ENCODE results near the gene PPP1R1C.
A peak's percentile ranks its signal among the peaks of the same experiment; 100 is the strongest.

PPP1R1C gene, protein sequence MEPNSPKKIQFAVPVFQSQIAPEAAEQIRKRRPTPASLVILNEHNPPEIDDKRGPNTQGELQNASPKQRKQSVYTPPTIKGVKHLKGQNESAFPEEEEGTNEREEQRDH

DNA sequence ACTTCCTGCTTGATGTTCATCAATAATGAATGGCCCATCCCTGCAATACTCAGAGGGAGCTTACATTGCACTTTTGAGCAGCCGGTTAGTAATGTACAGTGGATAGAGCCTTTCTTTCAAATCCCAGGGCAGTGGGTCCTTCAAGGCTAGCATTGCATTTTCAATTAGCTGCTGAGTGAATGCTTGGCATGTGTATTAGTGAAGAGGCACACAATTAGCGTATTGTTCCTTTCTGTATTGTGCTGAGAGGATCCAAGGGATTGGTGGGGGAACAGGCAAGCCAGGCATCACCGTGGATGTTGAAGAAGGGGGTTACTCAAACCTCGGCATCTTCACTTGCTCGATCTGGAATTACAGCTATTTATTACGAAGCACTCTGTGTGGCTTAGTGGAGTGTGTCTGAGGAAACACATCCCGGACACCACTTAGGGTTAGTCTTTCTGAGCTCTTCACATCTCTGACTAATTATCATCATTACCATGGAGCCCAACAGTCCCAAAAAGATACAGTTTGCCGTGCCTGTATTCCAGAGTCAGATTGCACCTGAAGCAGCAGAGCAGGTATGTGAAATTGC is at the start of gene PPP1R1C:
PPP1R1C (plus strand) TSS at position 222 of the 574 bp plus-strand sequence; CDS start at position 480, 258 bp downstream.
- intact Hi-C loops (cut with DNase I; ENCODE audit: low total_unique reads) = no loop called here
- peak within 1 kb of the TSS; percentile 33 to 44 for H3K27ac ChIP-seq
- no peaks in the 10 kb centered on the region for H3K9me3 ChIP-seq
- TF ChIP-seq, protein P1, sequence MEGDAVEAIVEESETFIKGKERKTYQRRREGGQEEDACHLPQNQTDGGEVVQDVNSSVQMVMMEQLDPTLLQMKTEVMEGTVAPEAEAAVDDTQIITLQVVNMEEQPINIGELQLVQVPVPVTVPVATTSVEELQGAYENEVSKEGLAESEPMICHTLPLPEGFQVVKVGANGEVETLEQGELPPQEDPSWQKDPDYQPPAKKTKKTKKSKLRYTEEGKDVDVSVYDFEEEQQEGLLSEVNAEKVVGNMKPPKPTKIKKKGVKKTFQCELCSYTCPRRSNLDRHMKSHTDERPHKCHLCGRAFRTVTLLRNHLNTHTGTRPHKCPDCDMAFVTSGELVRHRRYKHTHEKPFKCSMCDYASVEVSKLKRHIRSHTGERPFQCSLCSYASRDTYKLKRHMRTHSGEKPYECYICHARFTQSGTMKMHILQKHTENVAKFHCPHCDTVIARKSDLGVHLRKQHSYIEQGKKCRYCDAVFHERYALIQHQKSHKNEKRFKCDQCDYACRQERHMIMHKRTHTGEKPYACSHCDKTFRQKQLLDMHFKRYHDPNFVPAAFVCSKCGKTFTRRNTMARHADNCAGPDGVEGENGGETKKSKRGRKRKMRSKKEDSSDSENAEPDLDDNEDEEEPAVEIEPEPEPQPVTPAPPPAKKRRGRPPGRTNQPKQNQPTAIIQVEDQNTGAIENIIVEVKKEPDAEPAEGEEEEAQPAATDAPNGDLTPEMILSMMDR (IDR thresholded peaks at IDR 0.05) = no peak
- H3K36me3 ChIP-seq = no peaks in the 10 kb centered on the region
- H3K27me3 ChIP-seq = no peaks in the 10 kb centered on the region
- peaks cover 0 to 14% (median 3%) of the 10 kb centered on the region in 4 donors for H3K4me1 ChIP-seq
- no peak within 1 kb of the TSS for H3K4me3 ChIP-seq
- no peak for DNase-seq

DNA sequence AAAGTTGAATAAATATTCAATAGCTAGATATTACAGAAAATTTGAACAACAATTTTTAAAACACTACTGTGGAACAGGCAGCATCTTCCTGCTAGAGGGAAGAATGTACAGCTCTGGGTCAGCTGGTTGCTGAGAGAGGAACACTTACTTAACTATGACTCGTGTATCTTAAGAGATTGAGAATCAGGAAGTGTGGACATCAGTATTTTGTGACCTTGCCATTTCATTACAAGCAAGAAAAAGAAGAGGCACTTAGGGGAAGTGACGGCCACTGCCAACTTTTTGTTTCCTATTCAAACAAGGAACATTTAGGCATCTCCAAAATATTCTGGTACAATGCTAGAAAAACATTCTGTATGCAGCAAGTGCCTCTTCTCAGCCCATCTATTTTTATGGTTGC is 48.2 kb upstream of the PPP1R1C start:
- intact Hi-C loops (cut with DNase I; ENCODE audit: low total_unique reads) = no loop called here
- H3K27me3 ChIP-seq = no peaks in the 10 kb centered on the region
- no peak overlapping the region for H3K4me3 ChIP-seq
- no peak overlapping the region for H3K27ac ChIP-seq
- H3K36me3 ChIP-seq = no peaks in the 10 kb centered on the region
- H3K4me1 ChIP-seq = no peaks in the 10 kb centered on the region
- no peaks in the 10 kb centered on the region for H3K9me3 ChIP-seq
- DNase-seq = no peak
- TF ChIP-seq, protein P1 (IDR thresholded peaks at IDR 0.05) = no peak

DNA sequence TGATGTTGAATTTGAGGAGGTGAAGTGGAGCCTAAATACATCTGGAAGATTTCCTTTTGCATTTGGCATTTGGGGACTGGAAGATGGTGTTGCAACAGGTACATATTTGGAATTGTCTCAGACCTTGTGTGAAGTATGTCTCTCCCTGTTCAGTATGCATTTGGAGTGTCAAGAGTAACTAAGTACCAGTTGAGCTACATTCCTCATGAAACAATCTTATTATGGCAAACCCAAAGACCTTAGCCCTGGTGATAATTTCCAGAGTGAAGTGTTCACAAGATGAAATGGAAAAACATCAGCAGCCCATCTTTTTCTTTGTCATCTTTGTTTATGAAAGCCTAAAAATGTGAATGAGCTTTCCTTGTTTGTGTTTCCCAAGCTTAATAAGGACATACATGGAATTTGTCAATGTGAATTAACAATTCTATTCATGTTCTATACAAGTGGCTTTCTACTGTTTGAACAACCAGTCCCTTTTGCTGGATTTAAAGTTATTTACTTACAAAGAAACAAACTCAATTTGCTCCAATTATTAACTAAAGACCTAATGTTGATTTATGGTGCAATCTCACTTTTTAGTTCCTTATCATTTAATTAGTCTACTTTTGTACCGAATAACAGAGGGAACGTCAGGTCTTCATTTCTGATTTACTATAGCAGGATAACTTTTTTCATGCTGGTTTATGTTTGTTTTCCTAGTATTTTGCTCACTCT is 42.1 kb upstream of the PPP1R1C start:
- intact Hi-C loops (cut with DNase I; ENCODE audit: low total_unique reads) = no loop called here
- Histone ChIP-seq H3K27me3 (no peaks in the 10 kb centered on the region), H3K4me3 (no peak overlapping the region), H3K36me3 (no peaks in the 10 kb centered on the region), H3K27ac (no peak overlapping the region), H3K4me1 (no peaks in the 10 kb centered on the region), H3K9me3 (no peaks in the 10 kb centered on the region)
- TF ChIP-seq, protein P1 (IDR thresholded peaks at IDR 0.05) = no peak
- no peak for DNase-seq

DNA sequence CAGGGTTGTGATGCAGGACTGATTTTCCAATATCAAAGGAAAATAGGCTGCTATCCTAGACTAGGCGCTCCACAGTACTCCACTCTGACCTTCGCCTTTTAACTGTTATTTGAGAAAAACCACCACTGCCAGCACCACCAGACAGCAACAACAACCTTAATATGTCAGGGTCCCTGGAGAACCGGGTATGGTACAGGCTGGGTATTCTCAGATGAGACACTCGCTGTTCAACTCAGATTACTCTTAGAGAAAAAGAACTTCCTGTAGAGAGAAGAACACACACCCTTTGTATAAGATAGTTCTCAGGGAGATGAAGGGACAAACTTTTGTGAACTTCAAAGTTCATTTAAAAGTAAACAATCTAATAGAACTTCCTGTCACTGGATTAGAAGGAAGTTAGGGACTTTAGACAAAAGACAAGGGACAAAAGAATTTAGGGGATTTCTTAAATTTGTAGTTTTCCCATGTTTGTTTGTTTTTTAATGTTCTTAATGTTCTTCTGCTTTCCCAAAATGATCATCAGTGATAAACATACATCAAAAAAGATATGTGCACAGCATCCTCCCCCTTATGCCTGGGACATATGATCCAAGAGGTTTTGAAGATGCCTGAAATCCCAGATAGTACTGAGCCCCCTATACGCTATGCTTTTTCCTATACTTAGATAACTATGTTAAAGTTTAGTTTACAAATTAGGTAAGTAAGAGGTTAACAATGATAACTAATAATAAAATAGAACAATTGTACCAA is 41.3 kb upstream of the PPP1R1C start:
- no peak overlapping the region for H3K27ac ChIP-seq
- H3K4me1 ChIP-seq = peaks cover 0 to 4% (median 0%) of the 10 kb centered on the region in 4 donors
- TF ChIP-seq, protein P1 (IDR thresholded peaks at IDR 0.05) = no peak
- no peaks in the 10 kb centered on the region for H3K27me3 ChIP-seq
- intact Hi-C loops (cut with DNase I; ENCODE audit: low total_unique reads) = no loop called here
- H3K36me3 ChIP-seq = no peaks in the 10 kb centered on the region
- no peak overlapping the region for H3K4me3 ChIP-seq
- DNase-seq = no peak
- no peaks in the 10 kb centered on the region for H3K9me3 ChIP-seq

DNA sequence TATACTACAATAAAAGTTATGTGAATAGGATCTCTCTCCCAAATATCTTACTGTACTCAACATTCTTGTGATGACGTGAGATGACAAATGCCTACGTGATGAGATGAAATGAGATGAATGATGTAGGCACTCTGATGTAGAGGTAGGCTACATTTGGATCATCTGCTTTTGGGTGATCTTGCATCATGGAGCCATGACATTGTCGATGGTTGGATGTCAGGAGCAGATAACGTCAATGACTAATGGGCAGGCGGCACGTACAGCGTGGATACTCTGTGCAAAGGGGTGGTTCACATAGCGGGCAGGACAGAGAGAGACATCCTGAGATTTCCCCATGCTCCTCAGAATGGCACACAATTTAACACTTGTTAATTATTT is 40.8 kb upstream of the PPP1R1C start:
- no peaks in the 10 kb centered on the region for H3K27me3 ChIP-seq
- H3K4me3 ChIP-seq = no peak overlapping the region
- no peaks in the 10 kb centered on the region for H3K36me3 ChIP-seq
- intact Hi-C loops (cut with DNase I; ENCODE audit: low total_unique reads) = no loop called here
- DNase-seq = no peak
- H3K27ac ChIP-seq = no peak overlapping the region
- H3K4me1 ChIP-seq = peaks cover 0 to 4% (median 0%) of the 10 kb centered on the region in 4 donors
- TF ChIP-seq, protein P1 (IDR thresholded peaks at IDR 0.05) = no peak
- no peaks in the 10 kb centered on the region for H3K9me3 ChIP-seq

All from tibial artery (tissue), 4 donors.